Astrocyte (in vitro differentiated cells and primary cell): Measurements from ENCODE around the gene PTPRB.

ENCODE experiments used
- EZH2 ChIP-seq: IDR thresholded peaks from 2 replicates; pipeline ENCODE4 v1.6.1; 2012; ENCODE audit warnings: mild to moderate bottlenecking, low read length, inconsistent platforms; ENCODE audit not compliant: insufficient read depth
- TF ChIP-seq, protein P1 (sequence below): IDR thresholded peaks from 2 replicates; pipeline ENCODE4 v1.5.1; 2011; ENCODE audit warnings: low read depth, mild to moderate bottlenecking, inconsistent platforms, low read length, moderate library complexity; ENCODE audit not compliant: insufficient read depth

- TF ChIP-seq, protein P1, sequence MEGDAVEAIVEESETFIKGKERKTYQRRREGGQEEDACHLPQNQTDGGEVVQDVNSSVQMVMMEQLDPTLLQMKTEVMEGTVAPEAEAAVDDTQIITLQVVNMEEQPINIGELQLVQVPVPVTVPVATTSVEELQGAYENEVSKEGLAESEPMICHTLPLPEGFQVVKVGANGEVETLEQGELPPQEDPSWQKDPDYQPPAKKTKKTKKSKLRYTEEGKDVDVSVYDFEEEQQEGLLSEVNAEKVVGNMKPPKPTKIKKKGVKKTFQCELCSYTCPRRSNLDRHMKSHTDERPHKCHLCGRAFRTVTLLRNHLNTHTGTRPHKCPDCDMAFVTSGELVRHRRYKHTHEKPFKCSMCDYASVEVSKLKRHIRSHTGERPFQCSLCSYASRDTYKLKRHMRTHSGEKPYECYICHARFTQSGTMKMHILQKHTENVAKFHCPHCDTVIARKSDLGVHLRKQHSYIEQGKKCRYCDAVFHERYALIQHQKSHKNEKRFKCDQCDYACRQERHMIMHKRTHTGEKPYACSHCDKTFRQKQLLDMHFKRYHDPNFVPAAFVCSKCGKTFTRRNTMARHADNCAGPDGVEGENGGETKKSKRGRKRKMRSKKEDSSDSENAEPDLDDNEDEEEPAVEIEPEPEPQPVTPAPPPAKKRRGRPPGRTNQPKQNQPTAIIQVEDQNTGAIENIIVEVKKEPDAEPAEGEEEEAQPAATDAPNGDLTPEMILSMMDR: no peak
- no peak for TF ChIP-seq EZH2
Measured at GRCh38 chr12:70640901-70641300, 3.7 kb upstream of the PTPRB start.
